GM10248 (cell line): ENCODE measurements around the gene BASP1.

ENCODE experiments used
- CTCF ChIA-PET: fragments of 300-600 bp; sonication (Branson Sonifier 250); formaldehyde crosslinking; extraction: SDS; loops from one replicate; lab custom pipeline; 2021; ENCODE audit warnings: antibody characterized with exemption; lab: Yijun Ruan, JAX
- POLR2A ChIA-PET: fragments of 350-650 bp; sonication (Branson Sonifier 250); formaldehyde crosslinking; extraction: SDS; loops from one replicate; lab custom pipeline; 2020; ENCODE audit warnings: antibody characterized with exemption; lab: Yijun Ruan, JAX
- DNase-seq: peaks from one replicate; pipeline ENCODE4 v3.0.0; 2012; ENCODE audit errors: extremely low spot score
- CTCF ChIP-seq: IDR thresholded peaks from 2 replicates; pipeline ENCODE4 v1.5.1; 2012; ENCODE audit warnings: mild to moderate bottlenecking, low read depth; ENCODE audit errors: extremely low read depth, missing control alignments, control extremely low read depth

The BASP1 gene

GRCh38 chr5:17292434-17293015, 75.1 kb downstream of the BASP1 start:
- ChIA-PET POLR2A (no interaction called here), CTCF (interaction anchor here (1.2 to 2.4 kb wide), 3 partner anchors 9 to 14 kb away, joined by 3 to 7 read pairs (median 5); no protein-coding TSS in a partner anchor)
- no peak for TF ChIP-seq CTCF
- DNase-seq = no peak

- ChIA-PET CTCF (interaction anchor here (1.3 kb wide), 1 partner anchor 9 kb away, joined by 4 read pairs; no protein-coding TSS in a partner anchor), POLR2A (no interaction called here)
- no peak for DNase-seq
- TF ChIP-seq CTCF = no peak
Measured at GRCh38 chr5:17294639-17295311, 77.3 kb downstream of the BASP1 start.

GRCh38 chr5:17295671-17296070, 78.2 kb downstream of the BASP1 start:
- ChIA-PET CTCF (interaction anchor here (1.3 kb wide), 1 partner anchor 10 kb away, joined by 4 read pairs; no protein-coding TSS in a partner anchor), POLR2A (no interaction called here)
- no peak for DNase-seq
- TF ChIP-seq CTCF = no peak

- ChIA-PET POLR2A (no interaction called here), CTCF (interaction anchor here (1.9 kb wide), 1 partner anchor 16 kb away, joined by 6 read pairs; no protein-coding TSS in a partner anchor)
- DNase-seq = no peak
- TF ChIP-seq CTCF = no peak
Measured at GRCh38 chr5:17302106-17302505, 84.7 kb downstream of the BASP1 start.

GRCh38 chr5:17302604-17303003, 85.2 kb downstream of the BASP1 start:
- no peak for DNase-seq
- POLR2A ChIA-PET = no interaction called here
- TF ChIP-seq CTCF = no peak
- CTCF ChIA-PET = interaction anchor here (0.9 kb wide), 1 partner anchor 13 kb away, joined by 3 read pairs; no protein-coding TSS in a partner anchor

- DNase-seq = no peak
- POLR2A ChIA-PET = no interaction called here
Measured at GRCh38 chr5:17304282-17304681, 86.9 kb downstream of the BASP1 start.

More at GRCh38 chr5:17304282-17304681, 86.9 kb downstream of the BASP1 start:
- CTCF ChIA-PET = no interaction called here
- TF ChIP-seq CTCF = no peak
